HepG2 (cell line): ENCODE data around the gene TFEB. TPM values are rescaled to one million over a fixed set of nuclear protein-coding genes. Genes with fewer than 3 reads are reported as not detected.

Source experiments
- ATAC-seq: fragments of 200-7000 bp; cut with Tn5 transposase; 3 replicates; pipeline ENCODE4 v1.9.1; 2020; ENCODE audit warnings: mild to moderate bottlenecking, moderate library complexity
- BruUV-seq: library from RNA; stranded (reverse); fragments of 400-500 nt; replicated peaks from 2 replicates; lab custom pipeline; 2021; lab: Mats Ljungman, UMichigan
- CTCF ChIA-PET: fragments of 300-600 bp; formaldehyde crosslinking; extraction: SDS; loops from one replicate; lab custom pipeline; 2021; ENCODE audit warnings: low total read pairs, inconsistent platforms, low intra/inter-chr PET ratio; lab: Yijun Ruan, JAX
- POLR2A ChIA-PET: fragments of 350-600 bp; sonication (Branson Sonifier 250); formaldehyde crosslinking; loops from one replicate; lab custom pipeline; 2020; ENCODE audit warnings: antibody characterized with exemption, inconsistent platforms; lab: Yijun Ruan, JAX
- DNase-seq: peaks from one replicate; pipeline ENCODE4 v3.0.0-alpha.2; 2015; ENCODE audit warnings: low spot score
- FAIRE-seq: peaks from 3 replicates; lab custom pipeline; 2011; peaks lifted over from hg19 to GRCh38; lab: Jason Lieb, UNC
- H2AFZ ChIP-seq: one replicate; pipeline ENCODE4 v1.6.1; 2011; ENCODE audit warnings: low read length, inconsistent platforms
- H3K27ac ChIP-seq: fragments of 300-600 bp; 3 replicates; pipeline ENCODE4 v1.8.0; 2011; ENCODE audit warnings: mixed run types, mild to moderate bottlenecking, mixed read lengths, low read length, inconsistent platforms; ENCODE audit not compliant: insufficient read depth; ENCODE audit errors: extremely low read length
- H3K27me3 ChIP-seq, 2 experiments: fragments of 200-600 bp in 1 of 2; 2 replicates in 1 of 2; 3 replicates in 1 of 2; pipeline versions ENCODE4 v1.6.0 to v1.8.0; 2011; ENCODE audit warnings: low read length in 2 of 2, mild to moderate bottlenecking in 2 of 2, moderate library complexity in 2 of 2, inconsistent platforms in 1 of 2; ENCODE audit not compliant: insufficient read depth in 2 of 2, control insufficient read depth in 1 of 2
- H3K36me3 ChIP-seq, 2 experiments: fragments of 200-600 bp in 1 of 2; replicated peaks in 1 of 2; 2 replicates in 1 of 2; 3 replicates in 1 of 2; pipeline versions ENCODE4 v1.5.1 to v1.8.0; 2011; ENCODE audit warnings: low read length in 2 of 2, inconsistent platforms in 1 of 2; ENCODE audit not compliant: insufficient read depth in 2 of 2, control insufficient read depth in 1 of 2
- H3K4me1 ChIP-seq: 2 replicates; pipeline ENCODE4 v1.5.1; 2012; ENCODE audit warnings: low read length, inconsistent platforms; ENCODE audit not compliant: insufficient read depth
- H3K4me2 ChIP-seq: 2 replicates; pipeline ENCODE4 v1.6.0; 2011; ENCODE audit warnings: low read depth, low read length, inconsistent platforms
- H3K4me3 ChIP-seq, 3 experiments: fragments of 200-600 bp in 1 of 3; sonication (generic), shearing (Covaris generic) in 1 of 3; replicated peaks in 1 of 3; 2 replicates each; pipeline ENCODE4 v1.5.1; 2011 to 2016; ENCODE audit warnings: low read length in 3 of 3, inconsistent platforms in 2 of 3, low read depth in 2 of 3, mild to moderate bottlenecking in 2 of 3, control low read depth in 1 of 3, mixed read lengths in 1 of 3; ENCODE audit not compliant: insufficient read depth in 1 of 3
- H3K79me2 ChIP-seq: one replicate; pipeline ENCODE4 v1.6.1; 2011; ENCODE audit warnings: low read length, inconsistent platforms; ENCODE audit not compliant: insufficient read depth
- H3K9ac ChIP-seq: 2 replicates; pipeline ENCODE4 v1.6.0; 2011; ENCODE audit warnings: mild to moderate bottlenecking, low read depth, low read length, inconsistent platforms; ENCODE audit not compliant: insufficient read depth
- H3K9me3 ChIP-seq: 2 replicates; pipeline ENCODE4 v1.5.1; 2012; ENCODE audit warnings: mild to moderate bottlenecking, low read length
- H4K20me1 ChIP-seq: 2 replicates; pipeline ENCODE4 v1.6.0; 2011; ENCODE audit warnings: inconsistent platforms, mild to moderate bottlenecking, low read length, moderate library complexity; ENCODE audit not compliant: insufficient read depth
- KIAA2018 ChIP-seq: sonication (generic); formaldehyde crosslinking; IDR thresholded peaks from 2 replicates; pipeline ENCODE4 v1.5.0; 2020; ENCODE audit warnings: mild to moderate bottlenecking, missing genetic modification reagents, borderline replicate concordance
- KLF13 ChIP-seq: sonication (generic); formaldehyde crosslinking; IDR thresholded peaks from 2 replicates; pipeline ENCODE4 v1.4.0; 2020; ENCODE audit warnings: mild to moderate bottlenecking, missing genetic modification reagents
- MAZ ChIP-seq, 2 experiments: sonication (generic) in 1 of 2; formaldehyde crosslinking in 1 of 2; IDR thresholded peaks; 2 replicates each; pipeline versions ENCODE4 v1.5.0 to v1.6.1; 2012 to 2020; ENCODE audit warnings: low read depth in 2 of 2, mild to moderate bottlenecking in 2 of 2, borderline replicate concordance in 1 of 2, improper control_type of control experiment in 1 of 2, low read length in 1 of 2, missing genetic modification reagents in 1 of 2, moderate library complexity in 1 of 2
- MED8 ChIP-seq: sonication (generic); formaldehyde crosslinking; IDR thresholded peaks from 2 replicates; pipeline ENCODE4 v1.8.1; 2023; ENCODE audit warnings: mild to moderate bottlenecking, missing genetic modification reagents; ENCODE audit not compliant: insufficient replicate concordance
- NAIF1 ChIP-seq: sonication (generic); formaldehyde crosslinking; IDR thresholded peaks from 2 replicates; pipeline ENCODE4 v1.5.0; 2020; ENCODE audit warnings: mild to moderate bottlenecking, missing genetic modification reagents, borderline replicate concordance
- PCBP2 ChIP-seq: fragments of 200-400 bp; formaldehyde crosslinking; optimal IDR thresholded peaks from 2 replicates; pipeline ENCODE3; 2018; ENCODE audit warnings: low read length, low read depth; ENCODE audit not compliant: poor library complexity, severe bottlenecking
- PHB2 ChIP-seq: fragments of 450-650 bp; IDR thresholded peaks from 2 replicates; pipeline ENCODE4 v1.6.1; 2018; ENCODE audit not compliant: partially characterized antibody
- SMYD3 ChIP-seq: sonication (generic); formaldehyde crosslinking; IDR thresholded peaks from 2 replicates; pipeline ENCODE4 v1.8.1; 2023; ENCODE audit warnings: mild to moderate bottlenecking, missing genetic modification reagents
- TEAD2 ChIP-seq: sonication (generic); formaldehyde crosslinking; IDR thresholded peaks from 2 replicates; pipeline ENCODE4 v1.9.0; 2021; ENCODE audit warnings: missing genetic modification reagents
- ZC3H4 ChIP-seq: sonication (generic); formaldehyde crosslinking; IDR thresholded peaks from 2 replicates; pipeline ENCODE4 v1.4.0; 2020; ENCODE audit warnings: missing genetic modification reagents, borderline replicate concordance
- ZKSCAN1 ChIP-seq: fragments of 150-350 bp; IDR thresholded peaks from 2 replicates; pipeline ENCODE4 v1.6.1; 2014; ENCODE audit warnings: low read length
- ZNF20 ChIP-seq: sonication (generic); formaldehyde crosslinking; IDR thresholded peaks from 2 replicates; pipeline ENCODE4 v1.4.0; 2020; ENCODE audit warnings: mild to moderate bottlenecking, moderate library complexity, missing genetic modification reagents
- ZNF574 ChIP-seq: sonication (generic); formaldehyde crosslinking; IDR thresholded peaks from 2 replicates; pipeline ENCODE4 v1.4.0; 2020; ENCODE audit warnings: missing genetic modification reagents
- ZNF720 ChIP-seq: sonication (generic); formaldehyde crosslinking; IDR thresholded peaks from 2 replicates; pipeline ENCODE4 v1.4.0; 2020; ENCODE audit warnings: missing genetic modification reagents
- ZNF781 ChIP-seq: sonication (generic); formaldehyde crosslinking; IDR thresholded peaks from 2 replicates; pipeline ENCODE4 v1.5.1; 2020; ENCODE audit warnings: borderline replicate concordance, mild to moderate bottlenecking, missing genetic modification reagents; ENCODE audit errors: not compliant biosample characterization
- whole genome bisulfite sequencing: methylation state at CpG from one replicate; pipeline ENCODE4 v1.1.6; 2017; ENCODE audit warnings: low lambda C conversion rate; 5-methylcytosine and 5-hydroxymethylcytosine counted together
- in situ Hi-C: cut with HindIII; loops from 2 replicates; pipeline ENCODE4 v1.10.0; 2017; ENCODE audit warnings: low pct_unique_long_range_greater_than_20kb; ENCODE audit not compliant: extremely low pct_ligation_motif_present
- intact Hi-C: fragments of 100-400 bp; cut with micrococcal nuclease; formaldehyde crosslinking; loops from one replicate; pipeline ENCODE4 v1.10.0; 2022; ENCODE audit not compliant: unreplicated experiment
- polyA plus RNA-seq, 8 experiments: library from polyadenylated mRNA; depleted of rRNA in 3 of 8; stranded (reverse) in 7 of 8; unstranded in 1 of 8; fragments of >200 nt; fragmentation: Illumina TruSeq in 4 of 8; extraction: Trizol in 4 of 8; gene quantifications; 2 replicates each; pipeline versions ENCODE4 v1.2.1 to v1.2.3, GENCODE V29; 2011 to 2016; ENCODE audit warnings: low read depth in 4 of 8, missing spikeins in 1 of 8, mixed read lengths in 1 of 8; ENCODE audit not compliant: insufficient read depth in 1 of 8
- total RNA-seq, 5 experiments: library from RNA; depleted of rRNA; stranded (reverse); fragments of >200 nt; fragmentation: Illumina TruSeq; extraction: Trizol; gene quantifications; 2 replicates each; pipeline ENCODE4 v1.2.3, GENCODE V29; 2016; ENCODE audit warnings: low read depth in 1 of 5

Gene TFEB
- total and polyA plus RNA-seq, 2 of the 13 experiments (the other 11 are each of a cell fraction or from before 2014, with no cell fraction given), result 13.3 to 18.7 TPM

GRCh38 chr6:41650120-41650519, 85.3 kb downstream of the TFEB start:
- H3K4me2 ChIP-seq, result no peak overlapping the region
- ATAC-seq (no peak), DNase-seq (no peak), FAIRE-seq (no peak)
- H3K9me3 ChIP-seq, result no peaks in the 10 kb centered on the region
- H3K4me3 ChIP-seq, result no peak overlapping the region
- no peaks in the 10 kb centered on the region for H3K36me3 ChIP-seq
- no peak overlapping the region for H3K9ac ChIP-seq
- no peaks in the 10 kb centered on the region for H4K20me1 ChIP-seq
- no peaks in the 10 kb centered on the region for H3K79me2 ChIP-seq
- ChIA-PET POLR2A (no interaction called here), CTCF (no interaction called here)
- BruUV-seq, result no TSS peak
- 67% methylated on average over 2 of the region's 2 CpGs for WGBS
- H2AFZ ChIP-seq, result no peak overlapping the region
- H3K27me3 ChIP-seq, result peaks cover 0 to 33% of the 10 kb centered on the region in 2 experiments; a peak in 4 of 5 replicates
- H3K4me1 ChIP-seq, result peaks cover 12% of the 10 kb centered on the region
- no peak overlapping the region for H3K27ac ChIP-seq
- intact Hi-C loops, result no loop called here
- in situ Hi-C loops, result no loop called here
- TF ChIP-seq PCBP2 (no peak), TEAD2 (CRISPR knock-in tag) (no peak), SMYD3 (no peak), ZKSCAN1 (no peak), KIAA2018 (CRISPR knock-in tag) (no peak), ZNF781 (CRISPR knock-in tag) (no peak), KLF13 (no peak), ZC3H4 (CRISPR knock-in tag) (no peak), NAIF1 (no peak), ZNF574 (CRISPR knock-in tag) (no peak), ZNF20 (CRISPR knock-in tag) (no peak), ZNF720 (CRISPR knock-in tag) (no peak), PHB2 (no peak), MED8 (CRISPR knock-in tag) (no peak), MAZ (IDR thresholded peaks at IDR 0.05; ENCODE audit: borderline replicate concordance, low read depth, low read length) (no peak), MAZ (CRISPR knock-in tag; IDR thresholded peaks at IDR 0.05; ENCODE audit: low read depth) (no peak)
